Panc1 (cell line): ENCODE results near the gene GRP. TPM values are rescaled to one million over a fixed set of nuclear protein-coding genes. Genes with fewer than 3 reads are reported as not detected.

Experiments
- ATAC-seq: fragments of 200-7000 bp; cut with Tn5 transposase; 2 replicates; pipeline ENCODE4 v1.9.1; 2020; ENCODE audit warnings: mild to moderate bottlenecking, moderate library complexity
- BruUV-seq: library from RNA; stranded (reverse); fragments of 400-500 nt; replicated peaks from 2 replicates; lab custom pipeline; 2021; lab: Mats Ljungman, UMichigan
- CTCF ChIA-PET: fragments of 300-600 bp; sonication (Branson Sonifier 250); formaldehyde crosslinking; loops from one replicate; lab custom pipeline; 2022; ENCODE audit warnings: antibody characterized with exemption; lab: Charles Lee
- POLR2A ChIA-PET: fragments of 300-600 bp; sonication (Branson Sonifier 250); formaldehyde crosslinking; loops from one replicate; lab custom pipeline; 2022; ENCODE audit warnings: antibody characterized with exemption; lab: Charles Lee
- DNase-seq: peaks from one replicate; pipeline ENCODE4 v3.0.0-alpha.2; 2010; ENCODE audit warnings: low read depth, low spot score
- H3K27ac ChIP-seq: 2 replicates; pipeline ENCODE4 v1.5.1; 2011; ENCODE audit warnings: mild to moderate bottlenecking, low read length, inconsistent platforms
- H3K27me3 ChIP-seq: fragments of 200-500 bp; sonication (Bioruptor generic); 2 replicates; pipeline ENCODE4 v1.6.0; 2014; ENCODE audit warnings: low read length, inconsistent platforms; ENCODE audit not compliant: control insufficient read depth, insufficient read depth
- H3K36me3 ChIP-seq: fragments of 200-500 bp; sonication (Bioruptor generic); 2 replicates; pipeline ENCODE4 v1.5.1; 2014; ENCODE audit warnings: inconsistent platforms, mild to moderate bottlenecking, low read length, moderate library complexity; ENCODE audit not compliant: control insufficient read depth, insufficient read depth
- H3K4me1 ChIP-seq: 2 replicates; pipeline ENCODE4 v1.5.1; 2011; ENCODE audit warnings: inconsistent platforms, mild to moderate bottlenecking, low read length, moderate library complexity; ENCODE audit not compliant: control insufficient read depth, insufficient read depth
- H3K4me3 ChIP-seq, 2 experiments: 2 replicates each; pipeline ENCODE4 v1.5.1; 2011 to 2012; ENCODE audit warnings: low read depth in 2 of 2, low read length in 2 of 2, mild to moderate bottlenecking in 2 of 2, inconsistent platforms in 1 of 2, moderate library complexity in 1 of 2
- H3K9me3 ChIP-seq: fragments of 200-500 bp; sonication (Bioruptor generic); 2 replicates; pipeline ENCODE4 v1.5.1; 2014; ENCODE audit warnings: low read depth, mild to moderate bottlenecking, inconsistent platforms, low read length, moderate library complexity; ENCODE audit not compliant: control insufficient read depth, insufficient read depth
- POLR2AphosphoS5 ChIP-seq: IDR thresholded peaks from 2 replicates; pipeline ENCODE4 v1.6.1; 2012; ENCODE audit warnings: mild to moderate bottlenecking, low read depth, low read length, moderate library complexity
- SIN3A ChIP-seq: IDR thresholded peaks from 2 replicates; pipeline ENCODE4 v1.6.1; 2012; ENCODE audit warnings: low read depth, mild to moderate bottlenecking, low read length, moderate library complexity, borderline replicate concordance; ENCODE audit not compliant: insufficient read depth
- TCF7L2 ChIP-seq: IDR thresholded peaks from 2 replicates; pipeline ENCODE4 v1.6.1; 2011; ENCODE audit warnings: mild to moderate bottlenecking, low read depth, low read length, inconsistent platforms
- in situ Hi-C: cut with HindIII; loops from 2 replicates; pipeline ENCODE4 v1.10.0; 2016; ENCODE audit warnings: low sequenced_read_pairs, low pct_unique_long_range_greater_than_20kb
- intact Hi-C: fragments of 100-400 bp; cut with micrococcal nuclease; formaldehyde crosslinking; loops from one replicate; pipeline ENCODE4 v1.10.0; 2022; ENCODE audit not compliant: unreplicated experiment
- total RNA-seq: library from RNA; stranded (reverse); gene quantifications from one replicate; pipeline ENCODE4 v1.2.1, GENCODE V29; 2021; ENCODE audit not compliant: unreplicated experiment
- TF ChIP-seq, protein P1 (sequence below): fragments of 450-650 bp; IDR thresholded peaks from 2 replicates; pipeline ENCODE4 v1.5.1; 2017; ENCODE audit warnings: mild to moderate bottlenecking
- TF ChIP-seq, protein P2 (sequence below), 2 experiments: IDR thresholded peaks; 2 replicates each; pipeline ENCODE4 v1.6.1; 2011 to 2012; ENCODE audit warnings: low read depth in 2 of 2, control low read depth in 1 of 2, low read length in 1 of 2, mild to moderate bottlenecking in 1 of 2, moderate library complexity in 1 of 2; ENCODE audit not compliant: insufficient read depth in 1 of 2

Gene GRP
- total RNA-seq, 1 experiment from 2014 or later, result not detected

DNA sequence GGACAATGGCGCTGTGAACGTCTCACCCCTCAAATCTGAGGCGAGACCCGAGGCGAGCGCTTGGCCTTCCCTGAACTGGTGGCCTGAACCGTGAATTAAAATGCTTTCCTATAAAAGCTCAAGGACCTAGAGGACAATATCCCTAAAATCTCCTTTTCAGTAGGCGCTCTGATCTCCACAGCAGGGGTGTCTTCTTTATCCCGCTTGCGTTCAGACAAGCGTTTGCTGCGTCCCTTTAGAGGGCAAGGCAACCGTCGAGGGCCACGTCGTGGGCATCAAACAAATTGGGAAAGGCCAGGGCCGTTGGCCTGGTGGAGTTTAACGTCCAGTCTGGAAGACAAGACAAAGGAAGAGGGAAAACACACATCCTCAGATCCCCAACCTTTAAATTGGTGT, 54.6 kb downstream of the GRP start:
- TF ChIP-seq TCF7L2 (no peak), SIN3A (no peak), POLR2AphosphoS5 (no peak)
- TF ChIP-seq, protein P1, sequence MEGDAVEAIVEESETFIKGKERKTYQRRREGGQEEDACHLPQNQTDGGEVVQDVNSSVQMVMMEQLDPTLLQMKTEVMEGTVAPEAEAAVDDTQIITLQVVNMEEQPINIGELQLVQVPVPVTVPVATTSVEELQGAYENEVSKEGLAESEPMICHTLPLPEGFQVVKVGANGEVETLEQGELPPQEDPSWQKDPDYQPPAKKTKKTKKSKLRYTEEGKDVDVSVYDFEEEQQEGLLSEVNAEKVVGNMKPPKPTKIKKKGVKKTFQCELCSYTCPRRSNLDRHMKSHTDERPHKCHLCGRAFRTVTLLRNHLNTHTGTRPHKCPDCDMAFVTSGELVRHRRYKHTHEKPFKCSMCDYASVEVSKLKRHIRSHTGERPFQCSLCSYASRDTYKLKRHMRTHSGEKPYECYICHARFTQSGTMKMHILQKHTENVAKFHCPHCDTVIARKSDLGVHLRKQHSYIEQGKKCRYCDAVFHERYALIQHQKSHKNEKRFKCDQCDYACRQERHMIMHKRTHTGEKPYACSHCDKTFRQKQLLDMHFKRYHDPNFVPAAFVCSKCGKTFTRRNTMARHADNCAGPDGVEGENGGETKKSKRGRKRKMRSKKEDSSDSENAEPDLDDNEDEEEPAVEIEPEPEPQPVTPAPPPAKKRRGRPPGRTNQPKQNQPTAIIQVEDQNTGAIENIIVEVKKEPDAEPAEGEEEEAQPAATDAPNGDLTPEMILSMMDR, result no peak
- TF ChIP-seq, protein P2, sequence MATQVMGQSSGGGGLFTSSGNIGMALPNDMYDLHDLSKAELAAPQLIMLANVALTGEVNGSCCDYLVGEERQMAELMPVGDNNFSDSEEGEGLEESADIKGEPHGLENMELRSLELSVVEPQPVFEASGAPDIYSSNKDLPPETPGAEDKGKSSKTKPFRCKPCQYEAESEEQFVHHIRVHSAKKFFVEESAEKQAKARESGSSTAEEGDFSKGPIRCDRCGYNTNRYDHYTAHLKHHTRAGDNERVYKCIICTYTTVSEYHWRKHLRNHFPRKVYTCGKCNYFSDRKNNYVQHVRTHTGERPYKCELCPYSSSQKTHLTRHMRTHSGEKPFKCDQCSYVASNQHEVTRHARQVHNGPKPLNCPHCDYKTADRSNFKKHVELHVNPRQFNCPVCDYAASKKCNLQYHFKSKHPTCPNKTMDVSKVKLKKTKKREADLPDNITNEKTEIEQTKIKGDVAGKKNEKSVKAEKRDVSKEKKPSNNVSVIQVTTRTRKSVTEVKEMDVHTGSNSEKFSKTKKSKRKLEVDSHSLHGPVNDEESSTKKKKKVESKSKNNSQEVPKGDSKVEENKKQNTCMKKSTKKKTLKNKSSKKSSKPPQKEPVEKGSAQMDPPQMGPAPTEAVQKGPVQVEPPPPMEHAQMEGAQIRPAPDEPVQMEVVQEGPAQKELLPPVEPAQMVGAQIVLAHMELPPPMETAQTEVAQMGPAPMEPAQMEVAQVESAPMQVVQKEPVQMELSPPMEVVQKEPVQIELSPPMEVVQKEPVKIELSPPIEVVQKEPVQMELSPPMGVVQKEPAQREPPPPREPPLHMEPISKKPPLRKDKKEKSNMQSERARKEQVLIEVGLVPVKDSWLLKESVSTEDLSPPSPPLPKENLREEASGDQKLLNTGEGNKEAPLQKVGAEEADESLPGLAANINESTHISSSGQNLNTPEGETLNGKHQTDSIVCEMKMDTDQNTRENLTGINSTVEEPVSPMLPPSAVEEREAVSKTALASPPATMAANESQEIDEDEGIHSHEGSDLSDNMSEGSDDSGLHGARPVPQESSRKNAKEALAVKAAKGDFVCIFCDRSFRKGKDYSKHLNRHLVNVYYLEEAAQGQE (IDR thresholded peaks at IDR 0.05; ENCODE audit: insufficient read depth in 1 of 2, low read depth in 2 of 2, low read length in 1 of 2), result no peak
- Histone ChIP-seq H3K36me3 (no peaks in the 10 kb centered on the region), H3K9me3 (no peaks in the 10 kb centered on the region), H3K27me3 (peaks cover 11% of the 10 kb centered on the region), H3K4me1 (no peaks in the 10 kb centered on the region), H3K27ac (no peak overlapping the region), H3K4me3 (no peak overlapping the region)
- DNase-seq, result no peak
- no peak for ATAC-seq
- in situ Hi-C loops (no loop called here), intact Hi-C loops (no loop called here)
- POLR2A ChIA-PET, result no interaction called here
- CTCF ChIA-PET, result no interaction called here
- BruUV-seq, result no TSS peak

DNA sequence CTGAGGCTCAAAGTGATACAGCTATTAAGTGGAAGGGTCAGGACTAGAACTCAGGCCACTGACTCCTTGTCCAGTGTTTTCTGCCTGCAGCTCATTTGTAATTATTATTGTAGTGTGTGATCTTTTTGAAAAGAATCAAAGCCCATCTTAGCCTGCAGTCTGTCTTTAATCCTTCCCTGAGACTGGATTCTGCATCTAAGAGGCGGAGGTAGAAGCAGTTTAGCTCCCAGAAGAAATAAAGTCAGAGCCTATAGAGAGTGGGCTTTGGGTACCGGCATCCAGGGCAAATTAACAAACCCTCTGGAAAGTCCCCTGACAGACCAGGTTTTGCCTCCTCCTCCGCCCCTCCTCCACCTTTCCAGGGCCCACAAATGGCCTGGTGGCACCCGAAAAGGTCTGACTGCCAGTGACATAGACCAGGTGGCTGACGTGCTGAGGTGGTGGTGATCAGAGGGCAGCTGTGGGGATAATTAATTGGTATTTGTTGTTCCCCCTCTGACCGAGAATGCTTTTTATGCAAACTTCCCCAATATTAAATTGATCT, 55.5 kb downstream of the GRP start:
- no peaks in the 10 kb centered on the region for H3K36me3 ChIP-seq
- ChIA-PET CTCF (no interaction called here), POLR2A (interaction anchor here (0.6 kb wide), 1 partner anchor 174 kb away, joined by 10 read pairs; no protein-coding TSS in a partner anchor)
- in situ Hi-C loops (no loop called here), intact Hi-C loops (no loop called here)
- no TSS peak for BruUV-seq
- H3K9me3 ChIP-seq, result no peaks in the 10 kb centered on the region
- TF ChIP-seq TCF7L2 (no peak), SIN3A (no peak)
- H3K4me3 ChIP-seq, result no peak overlapping the region
- no peak for ATAC-seq
- no peaks in the 10 kb centered on the region for H3K4me1 ChIP-seq
- peaks cover 4% of the 10 kb centered on the region for H3K27me3 ChIP-seq
- no peak for DNase-seq
- H3K27ac ChIP-seq, result no peak overlapping the region

DNA sequence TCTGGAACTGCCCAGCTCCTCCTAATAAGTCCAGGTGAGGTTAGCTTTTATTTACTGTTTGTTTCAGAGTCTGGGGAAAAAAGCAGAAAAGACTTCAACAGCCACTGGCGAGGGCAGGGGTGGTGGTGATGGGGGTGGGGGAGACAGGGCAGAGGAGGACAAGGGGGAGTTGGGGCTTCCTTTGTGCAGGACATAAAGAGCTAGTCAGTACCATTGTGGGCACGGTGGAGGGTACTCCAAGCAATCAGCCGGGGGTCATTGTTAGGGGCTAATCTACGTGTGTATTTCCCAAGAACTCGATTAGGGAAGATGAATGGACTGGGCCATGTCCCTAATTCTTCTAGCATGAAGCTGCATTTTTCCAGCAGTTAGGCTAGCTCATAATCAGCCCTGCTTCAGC, 56.1 kb downstream of the GRP start:
- intact Hi-C loops (no loop called here), in situ Hi-C loops (no loop called here)
- DNase-seq (no peak), ATAC-seq (no peak)
- H3K27me3 ChIP-seq, result peaks cover 2% of the 10 kb centered on the region; the same call in 1 of the 2 replicates
- H3K9me3 ChIP-seq, result no peaks in the 10 kb centered on the region
- no peaks in the 10 kb centered on the region for H3K36me3 ChIP-seq
- ChIA-PET CTCF (no interaction called here), POLR2A (interaction anchor here (0.6 kb wide), 1 partner anchor 174 kb away, joined by 10 read pairs; no protein-coding TSS in a partner anchor)
- H3K27ac ChIP-seq, result no peak overlapping the region
- TF ChIP-seq, protein P1, result no peak
- no peak for TF ChIP-seq TCF7L2
- TF ChIP-seq, protein P2 (IDR thresholded peaks at IDR 0.05; ENCODE audit: insufficient read depth in 1 of 2, low read depth in 2 of 2, low read length in 1 of 2), result no peak
- TF ChIP-seq POLR2AphosphoS5, result no peak
- TF ChIP-seq SIN3A, result no peak
- no peak overlapping the region for H3K4me3 ChIP-seq
- no TSS peak for BruUV-seq
- H3K4me1 ChIP-seq, result no peaks in the 10 kb centered on the region
